Psoas muscle (tissue), 8 donors: ENCODE results near the gene PLAA. TPM values are rescaled to one million over a fixed set of nuclear protein-coding genes. Genes with fewer than 3 reads are reported as not detected.

Experiments used
- ATAC-seq, 4 donors: fragments of 200-7000 bp; cut with Tn5 transposase; one replicate each; pipeline ENCODE4 v1.9.1; 2020; ENCODE audit warnings: moderate library complexity in 3 of 4, mild to moderate bottlenecking in 2 of 4
- DNase-seq, 2 donors: peaks; one replicate each; pipeline ENCODE4 v3.0.0-alpha.2; 2020
- H3K27ac ChIP-seq: fragments of 200-600 bp; one replicate; pipeline ENCODE4 v1.8.0; 2022
- H3K27me3 ChIP-seq, 3 donors: fragments of 200-600 bp in 1 of 3; one replicate each; pipeline versions ENCODE4 v1.6.1 to v1.8.0; 2013 to 2022; ENCODE audit warnings: low read length in 2 of 3, mild to moderate bottlenecking in 2 of 3, moderate library complexity in 1 of 3; ENCODE audit not compliant: insufficient read depth in 3 of 3
- H3K36me3 ChIP-seq, 2 donors: fragments of 200-600 bp in 1 of 2; one replicate each; pipeline versions ENCODE4 v1.6.1 to v1.8.0; 2013 to 2022; ENCODE audit warnings: low read depth in 1 of 2, mild to moderate bottlenecking in 1 of 2, moderate library complexity in 1 of 2; ENCODE audit not compliant: insufficient read depth in 1 of 2
- H3K4me1 ChIP-seq: fragments of 200-600 bp; one replicate; pipeline ENCODE4 v1.8.0; 2022
- H3K4me3 ChIP-seq: fragments of 200-600 bp; one replicate; pipeline ENCODE4 v1.8.0; 2022; ENCODE audit warnings: mild to moderate bottlenecking
- H3K9me3 ChIP-seq: fragments of 200-600 bp; one replicate; pipeline ENCODE4 v1.8.0; 2022
- CTCF ChIP-seq: fragments of 200-600 bp; IDR thresholded peaks from one replicate; pipeline ENCODE4 v1.8.0; 2022; ENCODE audit warnings: antibody characterized with exemption
- WGBS, 3 donors: extraction: QIAGEN DNeasy Blood & Tissue Kit; methylation state at CpG; one replicate each; pipeline versions ENCODE4 v1.1.6 to v1.1.7; 2013; 5-methylcytosine and 5-hydroxymethylcytosine counted together
- intact Hi-C, 2 donors: fragments of 100-400 bp; cut with DNase I; formaldehyde crosslinking; loops; one replicate each; pipeline versions ENCODE4 v1.11.0 to v1.14.2; 2022
- polyA plus RNA-seq, 3 donors: library from polyadenylated mRNA; stranded (reverse); fragments of 200-250 nt; gene quantifications; one replicate each; pipeline ENCODE4 v1.2.3, GENCODE V29; 2013
- total RNA-seq, 4 donors: library from RNA; stranded (reverse); fragmentation: NEBNext Ultra II Directional in 2 of 4; extraction: Animal tissue kit (Norgen Biotek cat#: 25700) in 2 of 4; gene quantifications; one replicate each; pipeline versions ENCODE4 v1.2.1 to v1.2.4, GENCODE V29; 2021 to 2023
- donor health status: healthy with polysubstance abuse.
- donor health status: DM: no; HTN: no; CAD: no; lungs with moderate emphysema.
- donor health status: Bipolar disorder and iron deficiency.
- donor health status: healthy.
- donor health status: DM: yes; HTN: yes; CAD: no.
- donor health status: DM: no; HTN: no; CAD: no.
- donor health status: DM: no; HTN: no; CAD: no.
- donor health status: DM: yes; HTN: yes; CAD: no.

Gene PLAA
- total and polyA plus RNA-seq, 7 donors = 42.3 to 91.7 (median 62.3) TPM

GRCh38 chr9:26925609-26926008 is 21.4 kb downstream of the PLAA start:
- Histone ChIP-seq H3K9me3 (no peaks in the 10 kb centered on the region), H3K4me1 (no peaks in the 10 kb centered on the region), H3K27ac (no peak overlapping the region), H3K4me3 (no peak overlapping the region), H3K36me3 (peaks cover 2 to 98% of the 10 kb centered on the region in 2 donors), H3K27me3 (no peaks in the 10 kb centered on the region)
- no peak for ATAC-seq
- 96 to 97% (median 96%) methylated on average over 4 of the region's 4 CpGs for WGBS, 3 donors
- intact Hi-C loops = no loop called here
- no peak for DNase-seq
- TF ChIP-seq CTCF = no peak

- Histone ChIP-seq H3K27me3 (no peaks in the 10 kb centered on the region), H3K4me1 (no peaks in the 10 kb centered on the region), H3K9me3 (no peaks in the 10 kb centered on the region), H3K36me3 (peaks cover 2 to 99% of the 10 kb centered on the region in 2 donors), H3K4me3 (no peak overlapping the region), H3K27ac (no peak overlapping the region)
- no peak for TF ChIP-seq CTCF
- intact Hi-C loops = loop anchor here in 1 of 2 donors (5.0 kb wide), 1 partner anchor 47 kb away; no protein-coding TSS in a partner anchor
- DNase-seq (no peak), ATAC-seq (no peak)
- WGBS, 3 donors = 18 to 22% (median 19%) methylated on average over 1 of the region's 1 CpG
Measured at GRCh38 chr9:26919698-26920097, 27.3 kb downstream of the PLAA start.

- Histone ChIP-seq H3K4me3 (no peak overlapping the region), H3K4me1 (no peaks in the 10 kb centered on the region), H3K27me3 (no peaks in the 10 kb centered on the region), H3K36me3 (peaks cover 0 to 98% of the 10 kb centered on the region in 2 donors), H3K27ac (no peak overlapping the region), H3K9me3 (no peaks in the 10 kb centered on the region)
- no peak for TF ChIP-seq CTCF
- intact Hi-C loops = no loop called here
- ATAC-seq (no peak), DNase-seq (no peak)
- WGBS, 3 donors = 88 to 100% (median 95%) methylated on average over 2 of the region's 2 CpGs
Measured at GRCh38 chr9:26913138-26913668, 33.8 kb downstream of the PLAA start.

GRCh38 chr9:26904671-26905070 is 42.4 kb downstream of the PLAA start:
- no peak overlapping the region for H3K27ac ChIP-seq
- DNase-seq = no peak
- H3K9me3 ChIP-seq = no peaks in the 10 kb centered on the region
- H3K36me3 ChIP-seq = peaks cover 4 to 77% of the 10 kb centered on the region in 2 donors
- TF ChIP-seq CTCF = no peak
- H3K4me3 ChIP-seq = no peak overlapping the region
- peak in 3 of 4 donors; percentile 54 to 82 (median 70) for ATAC-seq
- no peaks in the 10 kb centered on the region for H3K27me3 ChIP-seq
- WGBS, 3 donors = 27 to 35% (median 29%) methylated on average over 1 of the region's 1 CpG
- no peaks in the 10 kb centered on the region for H3K4me1 ChIP-seq
- intact Hi-C loops = loop anchor here in 1 of 2 donors (5.0 kb wide), 1 partner anchor 38 kb away; no protein-coding TSS in a partner anchor

GRCh38 chr9:26904070-26904469 is 43.0 kb downstream of the PLAA start:
- DNase-seq (no peak), ATAC-seq (no peak)
- 40 to 51% (median 42%) methylated on average over 3 of the region's 3 CpGs for WGBS, 3 donors
- intact Hi-C loops = no loop called here
- H3K4me3 ChIP-seq = no peak overlapping the region
- no peaks in the 10 kb centered on the region for H3K4me1 ChIP-seq
- no peaks in the 10 kb centered on the region for H3K27me3 ChIP-seq
- H3K9me3 ChIP-seq = no peaks in the 10 kb centered on the region
- no peak overlapping the region for H3K27ac ChIP-seq
- no peak for TF ChIP-seq CTCF
- H3K36me3 ChIP-seq = peaks cover 4 to 71% of the 10 kb centered on the region in 2 donors
